B cell (primary cell): ENCODE data around the gene ZNF692. TPM values are rescaled to one million over a fixed set of nuclear protein-coding genes. Genes with fewer than 3 reads are reported as not detected.

Experiments
- ATAC-seq: fragments of 200-7000 bp; cut with Tn5 transposase; one replicate; pipeline ENCODE4 v1.10.0; 2021; ENCODE audit warnings: low read depth, mild to moderate bottlenecking, moderate number of reproducible peaks, moderate library complexity
- CTCF ChIA-PET: fragments of 350-600 bp; sonication (Branson Sonifier 250); formaldehyde crosslinking; loops from one replicate; lab custom pipeline; 2021; ENCODE audit warnings: antibody characterized with exemption, inconsistent platforms; lab: Charles Lee
- POLR2A ChIA-PET: fragments of 350-600 bp; sonication (Branson Sonifier 250); formaldehyde crosslinking; loops from one replicate; lab custom pipeline; 2021; ENCODE audit warnings: antibody characterized with exemption; lab: Charles Lee
- DNase-seq: peaks from one replicate; pipeline ENCODE4 v3.0.0; 2013
- H2AFZ ChIP-seq: 2 replicates; pipeline ENCODE4 v1.6.1; 2012; ENCODE audit warnings: mild to moderate bottlenecking, low read depth, low read length; ENCODE audit not compliant: insufficient read depth, poor library complexity, severe bottlenecking
- H3K27ac ChIP-seq, 2 donors: 1 replicate in 1 of 2; 2 replicates in 1 of 2; pipeline ENCODE4 v1.5.1; 2012 to 2013; ENCODE audit warnings: low read length in 2 of 2, mild to moderate bottlenecking in 2 of 2, moderate library complexity in 1 of 2
- H3K27me3 ChIP-seq, 4 experiments: fragments of 200-600 bp in 1 of 4; sonication (generic) in 1 of 4; replicated peaks in 1 of 4; 1 replicate in 2 of 4; 2 replicates in 2 of 4; pipeline versions ENCODE4 v1.6.1 to v1.7.0; 2013 to 2016; ENCODE audit warnings: low read length in 3 of 4, mild to moderate bottlenecking in 2 of 4, mixed read lengths in 1 of 4, moderate library complexity in 1 of 4; ENCODE audit not compliant: insufficient read depth in 4 of 4, control insufficient read depth in 3 of 4; ENCODE audit errors: control extremely low read depth in 1 of 4
- H3K36me3 ChIP-seq, 2 experiments: replicated peaks in 1 of 2; 1 replicate in 1 of 2; 2 replicates in 1 of 2; pipeline versions ENCODE4 v1.6.1 to v1.7.1; 2013; ENCODE audit warnings: low read length in 1 of 2; ENCODE audit not compliant: insufficient read depth in 2 of 2, control insufficient read depth in 1 of 2; ENCODE audit errors: control extremely low read depth in 1 of 2, extremely low read depth in 1 of 2
- H3K4me1 ChIP-seq, 2 donors: fragments of 200-600 bp in 1 of 2; sonication (generic) in 1 of 2; 1 replicate in 1 of 2; 2 replicates in 1 of 2; pipeline versions ENCODE4 v1.5.1 to v1.6.1; 2013 to 2017; ENCODE audit warnings: low read length in 2 of 2; ENCODE audit not compliant: control insufficient read depth in 2 of 2, insufficient read depth in 2 of 2
- H3K4me2 ChIP-seq: replicated peaks from 2 replicates; pipeline ENCODE3; 2012; ENCODE audit warnings: mild to moderate bottlenecking, low read depth, low read length; ENCODE audit not compliant: poor library complexity, severe bottlenecking
- H3K4me3 ChIP-seq, 5 experiments: fragments of 200-600 bp in 1 of 5; sonication (generic) in 1 of 5; 1 replicate in 3 of 5; 2 replicates in 2 of 5; pipeline versions ENCODE4 v1.5.1 to v1.7.0; 2011 to 2016; ENCODE audit warnings: low read length in 4 of 5, mild to moderate bottlenecking in 4 of 5, low read depth in 2 of 5, control low read depth in 1 of 5, moderate library complexity in 1 of 5; ENCODE audit not compliant: insufficient read depth in 1 of 5; ENCODE audit errors: control extremely low read depth in 1 of 5, extremely low read depth in 1 of 5
- H3K79me2 ChIP-seq: fragments of 200-600 bp; sonication (generic); one replicate; pipeline ENCODE4 v1.6.0; 2016; ENCODE audit warnings: low read length; ENCODE audit not compliant: control insufficient read depth, insufficient read depth
- H3K9ac ChIP-seq: fragments of 200-600 bp; sonication (generic); 2 replicates; pipeline ENCODE4 v1.6.1; 2017; ENCODE audit warnings: mild to moderate bottlenecking, low read length, moderate library complexity
- H3K9me3 ChIP-seq, 3 donors: one replicate each; pipeline versions ENCODE4 v1.6.1 to v1.7.1; 2013; ENCODE audit warnings: low read length in 2 of 3; ENCODE audit not compliant: control insufficient read depth in 2 of 3, insufficient read depth in 1 of 3; ENCODE audit errors: control extremely low read depth in 1 of 3
- H4K20me1 ChIP-seq: 2 replicates; pipeline ENCODE4 v1.6.0; 2012; ENCODE audit warnings: mild to moderate bottlenecking, low read length; ENCODE audit not compliant: insufficient read depth, control insufficient read depth, poor library complexity, severe bottlenecking
- H3K27ac Mint-ChIP-seq: one replicate; pipeline ENCODE4 v1.8.0; 2021; ENCODE audit warnings: mixed read lengths
- H3K27me3 Mint-ChIP-seq: one replicate; pipeline ENCODE4 v1.8.0; 2021; ENCODE audit warnings: mixed read lengths
- H3K4me1 Mint-ChIP-seq: one replicate; pipeline ENCODE4 v1.8.0; 2021; ENCODE audit warnings: mixed read lengths
- H3K4me3 Mint-ChIP-seq: one replicate; pipeline ENCODE4 v1.8.0; 2021; ENCODE audit warnings: mixed read lengths
- H3K9me3 Mint-ChIP-seq: one replicate; pipeline ENCODE4 v1.8.0; 2022; ENCODE audit warnings: mixed read lengths; ENCODE audit not compliant: insufficient read depth
- CTCF ChIP-seq: fragments of 200-600 bp; IDR thresholded peaks from one replicate; pipeline ENCODE4 v1.8.0; 2022; ENCODE audit warnings: antibody characterized with exemption, mild to moderate bottlenecking
- EZH2 ChIP-seq: IDR thresholded peaks from 2 replicates; pipeline ENCODE4 v1.6.1; 2012; ENCODE audit warnings: borderline replicate concordance, low read depth, mild to moderate bottlenecking, moderate library complexity, low read length; ENCODE audit not compliant: insufficient read depth, poor library complexity, severe bottlenecking
- WGBS: methylation state at CpG from one replicate; pipeline ENCODE4 v1.1.5; 2013; ENCODE audit warnings: missing lambda C conversion rate; ENCODE audit not compliant: insufficient coverage; 5-methylcytosine and 5-hydroxymethylcytosine counted together
- intact Hi-C: fragments of 100-400 bp; cut with micrococcal nuclease; formaldehyde crosslinking; loops from one replicate; pipeline ENCODE4 v1.10.0; 2022
- polyA plus RNA-seq: library from polyadenylated mRNA; depleted of rRNA; stranded (reverse); fragments of >200 nt; gene quantifications from 2 replicates; pipeline ENCODE4 v1.2.3, GENCODE V29; 2012
- total RNA-seq, 2 donors: library from RNA; stranded (reverse); fragments of 120-200 nt in 1 of 2; gene quantifications; 1 replicate in 1 of 2; 2 replicates in 1 of 2; pipeline versions ENCODE4 v1.2.3 to v1.2.4, GENCODE V29; 2013 to 2022

The ZNF692 gene
- total and polyA plus RNA-seq, 2 donors (not counting 1 experiment from before 2014, with no cell fraction given), result 56.9 to 157 TPM

- Mint-ChIP-seq H3K4me1 (peaks cover 29% of the 10 kb centered on the region), H3K9me3 (no peaks in the 10 kb centered on the region), H3K27me3 (no peaks in the 10 kb centered on the region), H3K4me3 (no peak overlapping the region), H3K27ac (no peak overlapping the region)
- no peak for ATAC-seq
- Histone ChIP-seq H4K20me1 (peaks cover 13% of the 10 kb centered on the region), H3K9ac (peak overlapping the region; percentile 94), H3K79me2 (peaks cover 48% of the 10 kb centered on the region), H3K4me2 (peak overlapping the region; percentile 93), H3K27ac (peak overlapping the region; percentile 97 to 99), H3K27me3 (no peaks in the 10 kb centered on the region), H3K4me1 (peaks cover 41 to 45% of the 10 kb centered on the region in 2 donors), H2AFZ (peak overlapping the region; percentile 88), H3K36me3 (peaks cover 0 to 7% of the 10 kb centered on the region in 2 experiments), H3K9me3 (no peaks in the 10 kb centered on the region), H3K4me3 (peak overlapping the region; percentile 22 to 94 (median 92))
- intact Hi-C loops, result loop anchor here (5.0 kb wide), 1 partner anchor 1905 kb away; the partner anchor contains the start of gene AHCTF1
- POLR2A ChIA-PET, result interaction anchor here (1.0 to 4.0 kb wide), 7 partner anchors 11 to 69 kb away, joined by 3 to 88 read pairs (median 4); partner anchors contain the start of genes PGBD2, SH3BP5L and ZNF692
- TF ChIP-seq CTCF (no peak), EZH2 (no peak)
- CTCF ChIA-PET, result interaction anchor here (0.6 to 4.0 kb wide), 9 partner anchors 11 to 215 kb away, joined by 3 to 64 read pairs (median 8); partner anchors contain the start of genes SH3BP5L and ZNF692
- 56% methylated on average over 8 of the region's 11 CpGs for WGBS
- no peak for DNase-seq
Observed at GRCh38 chr1:248837045-248837780, 21.7 kb downstream of the ZNF692 start.
